GM19452 (cell line): ENCODE measurements around the gene PRTN3.
"Not testable (repeated sequence)": the region's sequence is repeated elsewhere in the genome, so short reads cannot be mapped to it uniquely, and the experiment has no call there.

Experiments
- ATAC-seq: cut with Tn5 transposase; IDR thresholded peaks from one replicate; pipeline ENCODE4 v1.9.1; 2021; ENCODE audit not compliant: unreplicated experiment

Gene PRTN3

DNA sequence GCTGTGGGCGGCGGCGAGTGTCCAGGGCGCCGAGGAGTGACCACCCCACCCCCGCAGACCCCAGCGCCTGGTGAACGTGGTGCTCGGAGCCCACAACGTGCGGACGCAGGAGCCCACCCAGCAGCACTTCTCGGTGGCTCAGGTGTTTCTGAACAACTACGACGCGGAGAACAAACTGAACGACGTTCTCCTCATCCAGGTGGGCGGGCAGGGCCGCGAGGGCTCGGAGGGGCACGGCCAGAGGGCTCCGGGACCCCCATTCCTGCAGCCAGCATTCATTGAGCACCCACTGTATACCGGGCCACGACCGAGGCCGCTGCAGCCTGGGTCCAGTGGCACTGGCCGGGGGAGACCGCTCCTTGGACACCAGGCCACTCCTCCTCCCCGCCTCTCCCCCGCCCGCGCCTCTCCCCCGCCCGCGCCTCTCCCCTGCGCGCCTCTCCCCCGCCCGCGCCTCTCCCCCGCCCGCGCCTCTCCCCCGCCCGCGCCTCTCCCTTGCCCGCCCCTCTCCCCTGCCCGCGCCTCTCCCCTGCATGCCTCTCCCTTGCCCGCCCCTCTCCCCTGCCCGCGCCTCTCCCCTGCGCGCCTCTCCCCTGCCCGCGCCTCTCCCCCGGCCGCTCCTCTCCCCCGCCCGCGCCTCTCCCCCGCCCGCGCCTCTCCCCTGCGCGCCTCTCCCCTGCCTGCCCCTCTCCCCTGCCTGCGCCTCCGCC lies 3.2 kb downstream of the PRTN3 start:
- no peak for ATAC-seq

DNA sequence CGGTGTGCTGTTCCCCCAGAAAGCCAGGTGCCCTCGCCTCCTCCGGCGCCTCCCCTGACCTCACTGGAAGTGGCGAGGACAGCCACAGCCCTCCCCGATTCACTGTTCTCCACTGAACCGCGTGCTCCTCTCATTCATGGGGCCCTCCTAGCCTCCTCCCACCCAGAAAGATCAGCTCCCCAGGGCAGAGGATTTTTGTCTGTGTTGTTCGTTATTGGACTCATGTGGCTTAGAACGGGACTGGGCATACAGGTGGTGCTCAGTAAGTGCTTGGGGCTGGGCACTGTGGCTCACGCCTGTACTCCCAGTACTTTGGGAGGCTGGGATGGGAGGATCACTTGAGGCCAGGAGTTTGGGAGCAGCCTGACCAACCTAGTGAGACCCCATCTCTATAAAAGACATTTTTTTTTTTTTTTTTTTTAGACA lies 3.8 kb downstream of the PRTN3 start:
- ATAC-seq = no peak

DNA sequence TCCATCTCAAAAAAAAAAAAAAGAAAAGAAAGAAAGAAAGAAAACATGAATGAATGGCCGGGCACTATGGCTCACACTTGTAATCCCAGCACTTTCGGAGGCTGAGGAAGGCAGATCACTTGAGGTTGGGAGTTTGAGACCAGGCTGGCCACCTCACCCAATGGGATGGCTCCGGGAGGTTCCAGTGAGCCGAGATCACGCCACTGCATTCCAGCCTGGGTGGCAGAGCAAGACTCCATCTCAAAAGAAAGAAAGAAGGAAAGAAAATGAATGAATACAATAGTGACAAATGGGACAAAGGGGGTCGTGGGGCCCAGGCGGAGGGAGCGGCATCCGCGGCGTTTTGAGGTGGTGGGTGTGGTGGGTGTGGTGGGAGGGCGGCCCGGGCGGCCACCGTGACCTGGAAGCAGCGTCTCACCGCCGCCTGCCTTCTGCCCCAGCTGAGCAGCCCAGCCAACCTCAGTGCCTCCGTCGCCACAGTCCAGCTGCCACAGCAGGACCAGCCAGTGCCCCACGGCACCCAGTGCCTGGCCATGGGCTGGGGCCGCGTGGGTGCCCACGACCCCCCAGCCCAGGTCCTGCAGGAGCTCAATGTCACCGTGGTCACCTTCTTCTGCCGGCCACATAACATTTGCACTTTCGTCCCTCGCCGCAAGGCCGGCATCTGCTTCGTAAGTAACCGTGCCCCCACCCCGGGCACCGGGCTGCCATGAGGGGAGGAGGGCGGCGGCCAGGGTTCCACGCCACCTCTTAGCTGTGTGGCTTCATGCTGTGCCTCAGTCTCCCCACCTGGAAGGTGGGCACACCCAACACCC lies 5.1 kb downstream of the PRTN3 start:
- no peak for ATAC-seq

DNA sequence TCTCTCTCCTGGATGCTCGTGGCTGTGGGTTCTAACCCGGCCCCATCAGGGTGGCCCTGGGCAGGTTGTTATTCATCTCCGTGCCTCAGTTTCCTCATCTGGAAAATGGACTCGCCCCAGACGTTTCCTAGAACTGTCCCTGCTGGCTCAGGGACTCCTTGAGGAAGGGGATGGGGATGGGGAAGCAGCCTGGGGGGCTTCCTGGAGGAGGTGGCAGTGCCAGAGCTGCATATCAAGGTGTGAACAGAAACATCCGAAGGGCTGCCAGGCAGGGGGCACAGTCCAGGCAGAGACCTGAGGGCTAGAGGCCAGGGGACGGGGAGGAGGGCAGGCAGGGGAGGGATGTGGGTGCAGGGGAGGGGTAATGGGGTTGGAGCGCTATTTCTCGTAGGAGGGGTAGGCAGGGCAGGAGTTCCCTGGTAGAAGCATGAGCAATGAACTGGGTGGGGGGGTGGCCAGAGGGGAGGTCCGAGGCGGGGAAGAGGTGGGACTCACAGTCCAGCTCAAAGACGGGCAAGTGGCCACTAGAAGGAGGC lies 7.7 kb downstream of the PRTN3 start:
- no peak for ATAC-seq

DNA sequence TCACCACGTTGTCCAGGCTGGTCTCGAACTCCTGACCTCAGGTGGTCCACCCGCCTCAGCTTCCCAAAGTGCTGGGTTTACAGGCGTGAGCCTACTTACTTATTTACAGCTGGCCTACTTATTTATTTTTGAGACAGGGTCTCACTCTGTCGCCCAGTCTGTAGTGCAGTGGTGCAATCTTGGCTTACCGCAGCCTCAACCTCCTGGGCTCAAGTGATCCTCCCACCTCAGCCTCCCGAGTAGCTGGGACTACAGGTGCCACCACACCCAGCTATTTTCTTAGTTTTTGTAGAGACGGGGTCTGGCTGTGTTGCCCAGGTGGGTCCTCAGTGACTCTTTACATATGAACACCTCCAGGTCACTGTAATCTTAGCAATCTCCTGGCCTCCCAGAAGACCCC lies 8.4 kb downstream of the PRTN3 start:
- ATAC-seq = not testable (repeated sequence)

DNA sequence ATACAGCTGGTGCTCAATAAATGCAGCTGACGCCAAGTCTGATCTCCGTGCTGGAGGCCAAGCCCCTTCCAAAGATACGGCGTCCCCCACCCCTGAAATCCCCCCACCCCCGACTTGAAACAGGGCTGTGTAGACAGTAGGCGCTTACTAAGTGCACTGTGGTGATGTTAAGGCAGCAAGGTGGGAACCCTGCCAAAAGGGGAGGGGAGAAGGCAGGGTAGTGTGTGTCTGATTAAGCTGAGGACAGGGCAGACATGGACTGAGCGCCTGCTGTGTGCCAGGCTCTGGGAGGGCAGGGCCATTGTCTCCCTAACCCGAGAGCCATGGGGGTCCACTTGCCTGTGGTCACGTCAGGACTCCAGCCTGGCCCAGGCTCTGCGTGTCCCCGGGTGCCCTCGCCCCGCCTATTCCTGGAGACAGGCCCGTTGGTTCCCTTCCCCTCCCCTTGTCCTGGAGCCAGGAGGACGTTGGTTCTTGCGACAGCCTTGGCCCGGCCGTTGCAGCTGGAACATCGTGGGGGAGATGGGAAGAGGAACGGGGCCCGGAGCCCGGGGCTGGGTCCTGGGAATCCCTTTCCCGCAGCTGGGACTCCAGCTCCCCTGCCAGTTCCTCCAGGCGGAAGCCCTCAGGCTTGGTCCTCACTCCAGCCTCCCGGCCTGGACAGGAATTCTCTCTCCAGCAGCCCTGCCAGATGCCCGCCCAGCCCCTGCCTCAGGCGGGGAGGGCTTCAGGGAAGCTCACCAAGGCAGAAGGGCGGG lies 9.6 kb downstream of the PRTN3 start:
- no peak for ATAC-seq

DNA sequence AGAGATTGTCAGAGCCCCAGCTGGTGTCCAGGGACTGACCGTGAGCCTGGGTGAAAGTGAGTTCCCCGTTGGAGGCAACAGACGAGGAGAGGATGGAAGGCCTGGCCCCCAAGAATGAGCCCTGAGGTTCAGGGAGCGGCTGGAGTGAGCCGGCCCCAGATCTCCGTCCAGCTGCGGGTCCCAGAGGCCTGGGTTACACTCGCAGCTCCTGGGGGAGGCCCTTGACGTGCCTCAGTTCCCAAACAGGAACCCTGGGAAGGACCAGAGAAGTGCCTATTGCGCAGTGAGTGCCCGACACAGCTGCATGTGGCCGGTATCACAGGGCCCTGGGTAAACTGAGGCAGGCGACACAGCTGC lies 10.2 kb downstream of the PRTN3 start:
- no peak for ATAC-seq

DNA sequence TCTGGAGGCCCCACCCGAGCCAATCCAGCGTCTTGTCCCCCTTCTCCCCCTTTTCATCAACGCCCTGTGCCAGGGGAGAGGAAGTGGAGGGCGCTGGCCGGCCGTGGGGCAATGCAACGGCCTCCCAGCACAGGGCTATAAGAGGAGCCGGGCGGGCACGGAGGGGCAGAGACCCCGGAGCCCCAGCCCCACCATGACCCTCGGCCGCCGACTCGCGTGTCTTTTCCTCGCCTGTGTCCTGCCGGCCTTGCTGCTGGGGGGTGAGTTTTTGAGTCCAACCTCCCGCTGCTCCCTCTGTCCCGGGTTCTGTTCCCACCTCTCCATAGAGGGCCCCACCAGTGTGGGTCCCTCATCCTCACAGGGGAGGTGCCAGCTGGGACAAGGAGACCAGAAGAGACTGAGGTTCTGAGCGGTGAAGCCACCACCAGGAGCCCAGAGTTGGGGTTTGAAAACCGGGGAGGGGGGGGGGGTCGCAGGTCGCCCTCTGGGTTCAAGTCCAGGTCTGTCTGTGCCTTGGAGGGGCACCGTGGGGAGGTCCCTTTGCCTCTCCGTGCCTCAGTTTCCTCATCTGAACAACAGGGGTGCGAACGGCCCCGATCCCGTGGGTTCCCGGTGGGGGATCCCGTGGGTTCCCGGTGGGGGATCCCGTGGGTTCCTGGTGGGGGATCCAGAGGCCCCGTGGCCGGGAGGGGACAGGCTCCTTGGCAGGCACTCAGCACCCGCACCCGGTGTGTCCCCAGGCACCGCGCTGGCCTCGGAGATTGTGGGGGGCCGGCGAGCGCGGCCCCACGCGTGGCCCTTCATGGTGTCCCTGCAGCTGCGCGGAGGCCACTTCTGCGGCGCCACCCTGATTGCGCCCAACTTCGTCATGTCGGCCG lies 11.6 kb downstream of the PRTN3 start, which contains the start of gene ELANE:
ELANE (plus strand) TSS at position 168 of the 878 bp plus-strand sequence; CDS start at position 194, 26 bp downstream.
- ATAC-seq = no peak

DNA sequence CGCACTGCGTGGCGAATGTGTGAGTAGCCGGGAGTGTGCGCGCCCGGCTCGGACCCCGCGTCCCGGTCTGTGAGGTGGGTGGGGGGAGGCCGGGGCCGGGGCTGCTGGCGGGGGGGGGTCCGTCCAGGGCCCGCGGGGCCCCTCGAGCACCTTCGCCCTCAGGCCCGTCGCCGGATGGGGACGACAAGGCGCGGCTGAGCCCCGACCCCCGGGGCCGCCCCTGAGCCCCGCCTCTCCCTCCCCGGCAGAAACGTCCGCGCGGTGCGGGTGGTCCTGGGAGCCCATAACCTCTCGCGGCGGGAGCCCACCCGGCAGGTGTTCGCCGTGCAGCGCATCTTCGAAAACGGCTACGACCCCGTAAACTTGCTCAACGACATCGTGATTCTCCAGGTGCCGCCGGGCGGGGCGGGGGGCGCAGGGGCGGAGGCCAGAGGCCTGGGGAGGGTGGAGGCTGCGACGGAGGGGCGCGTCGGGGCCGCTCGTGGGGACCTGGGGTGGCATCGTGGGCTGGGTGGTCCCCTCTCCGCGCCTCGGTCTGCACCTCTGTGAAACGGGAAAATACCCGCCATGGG lies 12.3 kb downstream of the PRTN3 start:
- no peak for ATAC-seq

DNA sequence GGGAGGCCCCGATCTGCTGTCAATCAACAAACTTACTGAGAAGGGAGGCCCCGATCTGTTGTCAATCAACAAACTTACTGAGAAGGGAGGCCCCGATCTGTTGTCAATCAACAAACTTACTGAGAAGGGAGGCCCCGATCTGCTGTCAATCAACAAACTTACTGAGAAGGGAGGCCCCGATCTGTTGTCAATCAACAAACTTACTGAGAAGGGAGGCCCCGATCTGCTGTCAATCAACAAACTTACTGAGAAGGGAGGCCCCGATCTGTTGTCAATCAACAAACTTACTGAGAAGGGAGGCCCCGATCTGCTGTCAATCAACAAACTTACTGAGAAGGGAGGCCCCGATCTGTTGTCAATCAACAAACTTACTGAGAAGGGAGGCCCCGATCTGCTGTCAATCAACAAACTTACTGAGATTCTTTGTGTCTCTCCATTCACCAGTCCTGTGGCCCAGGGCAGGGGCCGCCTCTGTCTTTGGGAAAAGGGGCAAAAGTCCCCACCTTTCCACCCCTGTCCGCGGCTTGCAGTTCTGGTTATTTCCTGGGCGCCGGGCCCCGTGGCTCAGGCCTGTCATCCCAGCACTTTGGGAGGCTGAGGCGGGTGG lies 12.9 kb downstream of the PRTN3 start:
- ATAC-seq = not testable (repeated sequence)

DNA sequence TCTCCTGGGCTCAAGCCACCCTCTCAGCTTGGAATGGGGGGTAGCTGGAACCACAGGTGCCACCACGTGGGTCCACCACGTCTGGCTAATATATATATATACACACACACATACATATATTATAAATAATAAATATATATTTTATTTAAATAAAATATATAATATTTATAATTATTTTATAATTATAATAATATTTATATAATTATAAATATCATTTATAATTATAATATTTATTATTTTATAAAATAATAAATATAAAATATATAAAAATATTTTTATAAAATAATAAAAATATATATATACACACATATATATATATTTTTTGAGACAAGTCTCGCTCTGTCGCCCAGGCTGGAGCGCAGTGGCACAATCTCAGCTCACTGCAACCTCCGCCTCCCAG lies 13.8 kb downstream of the PRTN3 start:
- ATAC-seq = no peak

DNA sequence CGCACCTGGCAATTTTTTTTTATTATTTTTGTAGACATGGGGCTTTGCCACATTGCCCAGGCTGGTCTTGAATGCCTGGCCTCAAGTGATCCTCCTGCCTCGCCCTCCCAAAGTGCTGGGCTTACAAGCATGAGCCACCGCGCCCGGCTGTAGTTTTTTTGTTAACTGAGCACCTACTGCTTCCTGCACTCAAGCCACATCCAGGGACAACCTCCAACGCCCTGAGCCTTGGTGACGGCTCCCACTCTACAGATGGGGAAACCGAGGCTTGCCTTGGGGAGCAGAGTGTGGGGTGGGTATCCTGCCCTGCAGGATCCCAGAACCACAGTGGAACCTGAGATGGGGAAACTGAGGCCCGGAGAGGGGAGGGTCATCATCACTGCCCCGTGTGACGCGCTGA lies 14.3 kb downstream of the PRTN3 start:
- ATAC-seq = no peak

DNA sequence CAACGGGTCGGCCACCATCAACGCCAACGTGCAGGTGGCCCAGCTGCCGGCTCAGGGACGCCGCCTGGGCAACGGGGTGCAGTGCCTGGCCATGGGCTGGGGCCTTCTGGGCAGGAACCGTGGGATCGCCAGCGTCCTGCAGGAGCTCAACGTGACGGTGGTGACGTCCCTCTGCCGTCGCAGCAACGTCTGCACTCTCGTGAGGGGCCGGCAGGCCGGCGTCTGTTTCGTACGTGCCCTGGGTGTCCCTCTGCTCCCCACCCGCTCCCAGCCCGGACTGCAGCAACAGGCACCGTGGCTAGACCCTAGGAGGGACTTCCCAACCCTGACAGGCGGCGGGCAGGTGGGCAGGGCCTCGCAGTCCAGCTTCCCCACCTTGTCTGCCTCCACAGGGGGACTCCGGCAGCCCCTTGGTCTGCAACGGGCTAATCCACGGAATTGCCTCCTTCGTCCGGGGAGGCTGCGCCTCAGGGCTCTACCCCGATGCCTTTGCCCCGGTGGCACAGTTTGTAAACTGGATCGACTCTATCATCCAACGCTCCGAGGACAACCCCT lies 14.8 kb downstream of the PRTN3 start:
- ATAC-seq = no peak

DNA sequence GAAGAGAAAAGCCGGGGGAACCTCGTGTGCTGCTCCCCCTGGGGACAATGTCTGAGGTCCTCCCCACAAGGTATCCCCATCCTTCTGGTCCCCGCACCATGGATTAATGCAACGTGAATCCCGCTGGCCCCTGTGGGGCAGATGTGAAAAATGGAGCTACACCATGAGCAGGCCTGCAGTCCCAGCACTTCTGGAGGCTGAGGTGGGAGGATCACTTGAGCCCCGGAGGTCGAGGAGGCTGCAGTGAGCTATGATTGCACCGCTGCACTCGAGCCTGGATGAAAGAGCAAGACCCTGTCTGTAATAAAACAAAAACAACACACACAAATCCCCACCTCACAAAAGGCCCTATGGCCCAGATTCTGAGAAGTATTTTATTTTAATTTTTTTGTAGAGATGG lies 17.5 kb downstream of the PRTN3 start:
- no peak for ATAC-seq

DNA sequence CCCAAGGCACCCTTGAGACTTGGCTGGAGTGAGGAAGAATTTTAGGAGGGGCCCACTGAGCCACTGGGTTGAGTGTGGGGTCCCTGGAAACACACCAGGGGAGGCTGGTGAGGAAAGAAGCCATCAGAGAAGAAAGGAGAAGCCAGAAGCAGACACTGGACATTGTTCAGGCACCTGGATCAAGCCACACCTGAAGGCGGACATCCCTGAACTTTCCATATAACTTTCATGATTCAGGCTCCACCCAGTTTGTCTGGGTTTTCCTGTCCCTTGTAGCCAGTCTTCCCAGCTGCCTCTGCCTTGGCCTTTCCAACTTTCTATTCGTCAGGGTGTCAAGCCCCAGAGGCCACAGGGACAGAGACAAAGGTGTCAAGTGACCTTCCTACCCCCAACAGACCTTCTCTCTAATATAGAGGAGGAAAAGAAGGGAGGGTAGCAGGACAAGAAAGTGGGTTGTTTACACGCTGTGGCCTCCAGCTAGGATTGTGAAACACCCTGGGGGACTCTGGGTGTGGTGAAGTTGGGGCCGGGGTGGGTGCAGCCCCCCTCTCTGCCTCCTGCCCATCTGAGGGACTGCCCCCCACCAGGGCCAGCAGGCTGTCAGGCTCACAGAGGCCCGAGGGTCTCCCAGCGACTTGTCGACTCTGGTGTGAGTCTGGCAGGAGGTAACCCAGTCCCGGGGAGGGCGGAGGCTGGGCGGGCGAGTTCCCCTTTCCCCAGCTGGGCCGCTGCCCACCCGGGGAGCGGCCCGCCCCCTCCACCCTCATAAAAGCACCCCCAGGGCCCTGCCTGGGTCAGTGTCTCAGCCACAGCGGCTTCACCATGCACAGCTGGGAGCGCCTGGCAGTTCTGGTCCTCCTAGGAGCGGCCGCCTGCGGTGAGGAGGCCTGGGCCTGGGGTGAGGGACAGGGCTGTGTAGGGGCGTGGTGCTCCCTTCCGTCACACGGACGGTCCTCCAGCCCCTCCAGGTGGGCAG lies 18.4 kb downstream of the PRTN3 start, which contains the start of gene CFD:
CFD (plus strand) TSS at position 797 of the 976 bp plus-strand sequence; CDS start at position 823, 26 bp downstream.
- no peak for ATAC-seq

DNA sequence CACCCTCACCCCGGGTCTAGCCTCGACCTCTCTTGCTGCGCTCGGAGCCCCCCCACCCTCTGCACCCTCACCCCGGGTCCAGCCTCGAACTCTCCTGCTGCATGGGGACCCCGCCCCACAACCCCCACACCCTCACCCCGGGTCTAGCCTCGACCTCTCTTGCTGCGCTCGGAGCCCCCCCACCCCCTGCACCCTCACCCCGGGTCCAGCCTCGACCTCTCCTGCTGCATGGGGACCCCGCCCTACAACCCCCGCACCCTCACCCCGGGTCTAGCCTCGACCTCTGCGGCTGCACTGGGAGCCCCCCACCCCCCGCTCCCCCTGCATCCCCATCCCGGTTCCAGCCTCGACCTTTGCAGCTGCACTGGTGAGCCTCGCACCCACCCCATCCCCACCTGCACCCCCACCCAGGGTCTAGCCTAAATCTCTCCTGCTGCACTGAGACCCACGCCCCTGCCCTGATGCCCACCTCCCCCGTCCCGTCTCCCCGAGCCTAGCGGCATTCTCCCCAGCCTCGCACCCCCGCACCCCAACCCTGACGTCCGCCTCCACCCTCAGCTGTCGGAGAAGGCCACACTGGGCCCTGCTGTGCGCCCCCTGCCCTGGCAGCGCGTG lies 20.4 kb downstream of the PRTN3 start:
- no peak for ATAC-seq

DNA sequence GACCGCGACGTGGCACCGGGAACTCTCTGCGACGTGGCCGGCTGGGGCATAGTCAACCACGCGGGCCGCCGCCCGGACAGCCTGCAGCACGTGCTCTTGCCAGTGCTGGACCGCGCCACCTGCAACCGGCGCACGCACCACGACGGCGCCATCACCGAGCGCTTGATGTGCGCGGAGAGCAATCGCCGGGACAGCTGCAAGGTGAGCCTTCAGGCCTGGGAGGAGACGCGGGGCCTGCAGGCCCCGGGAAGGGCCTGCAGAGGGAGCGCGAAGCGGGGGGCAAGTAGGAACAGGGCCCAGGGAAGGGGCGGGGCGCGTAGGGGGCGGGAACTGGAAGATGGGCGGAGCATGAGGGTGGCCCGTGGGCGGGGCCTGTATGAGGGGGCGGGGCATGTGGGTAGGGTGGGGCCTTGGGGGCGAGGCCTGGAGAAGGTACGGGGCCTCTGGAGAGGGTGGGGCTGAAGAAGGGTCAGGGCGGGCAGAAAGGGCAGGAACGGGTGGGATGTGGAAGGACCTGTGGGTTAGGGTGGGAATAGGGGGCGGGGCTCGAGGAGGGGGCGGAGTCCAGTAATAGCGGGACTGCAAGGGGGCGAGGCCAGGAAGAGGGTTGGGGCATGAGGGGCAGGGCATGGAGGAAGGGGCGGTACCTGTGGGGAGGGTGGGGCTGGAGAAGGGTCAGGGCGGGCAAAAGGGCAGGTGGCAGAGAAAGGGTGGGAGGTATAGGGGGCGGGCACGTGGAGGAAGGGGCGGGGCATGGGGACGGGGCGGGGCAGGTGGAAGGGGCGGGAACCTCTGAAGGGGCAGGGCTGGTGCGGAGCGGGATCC lies 21.2 kb downstream of the PRTN3 start:
- ATAC-seq = no peak
